Dendritic cell treated with granulocyte-macrophage colony-stimulating factor and Interleukin-4, amounts not matched to agents 40 ng/mL and 50 ng/mL, for 4 days (primary cell): Measurements from ENCODE around the gene SLA2.
"Not testable (repeated sequence)": the region's sequence is repeated elsewhere in the genome, so short reads cannot be mapped to it uniquely, and the experiment has no call there.

Experiments
- H3K27ac Mint-ChIP-seq: one replicate; pipeline ENCODE4 v1.8.0; 2022; ENCODE audit warnings: mild to moderate bottlenecking, mixed read lengths
- H3K27me3 Mint-ChIP-seq: one replicate; pipeline ENCODE4 v1.8.0; 2022; ENCODE audit warnings: mild to moderate bottlenecking, mixed read lengths
- H3K36me3 Mint-ChIP-seq: one replicate; pipeline ENCODE4 v1.8.0; 2022; ENCODE audit warnings: low read depth, mixed read lengths
- H3K4me1 Mint-ChIP-seq: one replicate; pipeline ENCODE4 v1.8.0; 2022; ENCODE audit warnings: low read depth, mixed read lengths
- H3K4me3 Mint-ChIP-seq: one replicate; pipeline ENCODE4 v1.8.0; 2022; ENCODE audit warnings: mild to moderate bottlenecking, moderate library complexity, mixed read lengths
- H3K9me3 Mint-ChIP-seq: one replicate; pipeline ENCODE4 v1.8.0; 2022; ENCODE audit warnings: mixed read lengths
- intact Hi-C: fragments of 100-400 bp; cut with micrococcal nuclease; formaldehyde crosslinking; loops from one replicate; pipeline ENCODE4 v1.15.0; 2022

Gene SLA2

DNA sequence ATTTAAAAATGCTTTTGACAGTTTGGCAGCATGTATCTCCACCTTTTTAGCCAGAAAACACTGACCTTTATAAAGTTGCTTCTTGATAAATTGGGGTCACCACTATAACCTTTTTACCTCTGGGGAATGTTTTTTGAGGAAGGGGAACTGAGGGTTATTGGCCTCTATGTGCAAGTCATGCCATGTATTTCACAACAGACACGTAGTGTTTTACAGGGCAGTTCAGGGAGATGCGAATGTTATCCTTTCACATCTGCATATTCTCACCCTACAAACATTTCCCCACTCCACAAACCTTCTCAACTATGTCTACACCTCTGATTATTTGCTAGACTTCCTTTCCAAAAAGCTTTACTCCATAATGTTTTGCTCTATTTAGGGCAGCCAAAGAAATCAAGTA lies 17.0 kb upstream of the SLA2 start:
- Mint-ChIP-seq H3K4me1 (peaks cover 16% of the 10 kb centered on the region), H3K36me3 (peaks cover 33% of the 10 kb centered on the region), H3K27ac (no peak overlapping the region), H3K4me3 (no peak overlapping the region), H3K27me3 (no peaks in the 10 kb centered on the region), H3K9me3 (no peaks in the 10 kb centered on the region)
- intact Hi-C loops = no loop called here

DNA sequence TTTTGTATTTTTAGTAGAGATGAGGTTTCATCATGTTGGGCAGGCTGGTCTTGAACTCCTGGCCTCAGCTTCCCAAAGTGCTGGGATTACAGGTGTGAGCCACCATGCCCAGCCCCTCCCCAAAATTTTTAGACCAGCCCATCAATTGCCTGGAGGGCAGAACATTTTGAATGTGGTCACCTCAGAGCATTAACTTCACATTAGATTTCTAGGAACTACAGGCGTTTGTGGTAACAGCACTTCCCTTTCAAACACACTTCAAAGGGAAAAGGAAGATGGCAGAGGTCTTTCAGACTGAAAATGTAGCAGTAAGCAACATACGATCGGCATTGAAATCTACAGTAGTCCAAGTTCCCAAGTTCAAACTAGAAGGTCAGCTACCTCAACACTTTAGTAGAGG lies 12.3 kb upstream of the SLA2 start:
- H3K4me3 Mint-ChIP-seq = no peak overlapping the region
- no peaks in the 10 kb centered on the region for H3K27me3 Mint-ChIP-seq
- H3K4me1 Mint-ChIP-seq = peaks cover 16% of the 10 kb centered on the region
- H3K27ac Mint-ChIP-seq = no peak overlapping the region
- H3K36me3 Mint-ChIP-seq = peaks cover 25% of the 10 kb centered on the region
- H3K9me3 Mint-ChIP-seq = no peaks in the 10 kb centered on the region
- intact Hi-C loops = no loop called here

DNA sequence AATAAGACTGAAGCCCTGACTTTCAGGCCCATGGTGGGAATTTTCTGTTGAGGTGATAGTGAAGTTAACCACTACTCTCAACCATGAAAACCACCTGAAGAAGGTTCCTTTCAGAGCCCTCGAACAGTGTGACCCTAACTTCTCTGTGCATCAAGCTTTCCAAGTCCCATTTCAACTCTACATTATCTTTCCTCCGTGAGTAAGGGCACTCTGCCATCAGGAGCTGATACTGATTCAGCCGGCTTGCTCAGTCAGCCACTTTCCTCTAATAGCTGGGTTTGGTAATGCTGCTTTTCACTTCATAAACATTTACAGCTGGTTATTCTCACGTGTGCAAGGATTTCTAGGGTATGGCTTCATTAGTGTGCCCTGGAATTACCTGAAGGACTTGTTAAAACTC lies 10.7 kb upstream of the SLA2 start:
- Mint-ChIP-seq H3K4me1 (peaks cover 7% of the 10 kb centered on the region), H3K36me3 (peaks cover 35% of the 10 kb centered on the region), H3K9me3 (no peaks in the 10 kb centered on the region), H3K4me3 (no peak overlapping the region), H3K27me3 (no peaks in the 10 kb centered on the region), H3K27ac (no peak overlapping the region)
- intact Hi-C loops = no loop called here

DNA sequence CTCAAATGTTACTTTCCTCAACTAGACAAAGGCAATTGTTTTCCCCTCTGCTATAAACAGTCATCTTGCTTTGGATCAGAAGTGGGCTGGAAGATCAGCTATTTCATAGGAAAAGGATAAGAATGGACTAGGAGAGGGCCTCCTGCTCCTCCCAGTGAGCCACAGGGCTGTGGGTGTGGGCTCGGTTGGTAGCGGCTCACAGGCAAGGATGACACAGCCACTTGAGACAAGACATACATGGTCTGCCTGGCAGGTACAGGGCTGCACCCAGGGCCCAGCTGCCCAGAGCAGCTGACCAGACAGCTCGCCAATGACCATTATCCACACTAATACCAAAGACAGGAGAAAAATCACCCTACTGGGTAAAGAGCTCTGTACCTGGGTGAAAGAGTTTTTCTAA lies 9.0 kb upstream of the SLA2 start:
- intact Hi-C loops = no loop called here
- Mint-ChIP-seq H3K36me3 (peaks cover 40% of the 10 kb centered on the region), H3K27ac (no peak overlapping the region), H3K9me3 (no peaks in the 10 kb centered on the region), H3K4me1 (peaks cover 7% of the 10 kb centered on the region), H3K4me3 (no peak overlapping the region), H3K27me3 (no peaks in the 10 kb centered on the region)

DNA sequence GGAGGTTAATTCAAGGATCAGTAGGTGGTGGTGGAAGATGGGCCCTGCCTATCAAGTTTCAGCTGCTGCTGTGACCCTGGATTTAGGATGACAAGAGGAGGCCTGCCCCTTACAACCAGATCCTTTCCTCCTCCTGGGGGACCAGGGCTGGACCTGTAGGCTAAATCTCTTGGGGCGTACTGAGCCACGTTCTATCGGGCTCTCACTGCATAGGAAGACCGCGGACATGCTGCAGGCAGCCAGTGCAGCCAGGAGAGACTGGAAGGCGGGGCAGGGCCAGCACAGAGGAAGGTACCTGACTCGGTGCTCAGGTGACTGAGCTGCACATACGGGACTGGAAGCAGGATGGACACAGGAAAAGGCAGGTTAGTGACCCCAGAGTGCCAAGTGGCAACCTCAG lies 8.5 kb upstream of the SLA2 start:
- Mint-ChIP-seq H3K27ac (no peak overlapping the region), H3K4me3 (no peak overlapping the region), H3K9me3 (no peaks in the 10 kb centered on the region), H3K4me1 (peaks cover 7% of the 10 kb centered on the region), H3K27me3 (no peaks in the 10 kb centered on the region), H3K36me3 (peaks cover 37% of the 10 kb centered on the region)
- intact Hi-C loops = no loop called here

DNA sequence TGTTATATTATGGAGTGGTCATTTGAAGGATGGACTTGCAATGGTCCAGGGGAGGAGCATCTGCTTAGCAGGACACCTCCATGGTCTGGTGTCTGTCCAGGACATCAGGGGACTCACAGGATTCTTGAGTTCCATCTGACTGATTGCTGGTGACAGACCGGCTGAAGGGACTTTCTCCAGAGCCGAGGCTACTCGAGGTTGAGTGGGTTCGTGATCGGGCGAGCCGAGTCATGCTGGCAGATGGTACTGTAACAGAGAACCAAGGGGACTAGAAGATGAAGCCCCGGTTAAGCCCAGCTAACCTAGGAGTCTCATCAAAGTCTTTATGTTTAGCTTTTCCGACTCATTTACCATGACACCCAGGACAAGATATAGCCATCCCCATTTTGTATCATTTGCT lies 7.5 kb upstream of the SLA2 start:
- H3K9me3 Mint-ChIP-seq = no peaks in the 10 kb centered on the region
- intact Hi-C loops = no loop called here
- peaks cover 37% of the 10 kb centered on the region for H3K36me3 Mint-ChIP-seq
- no peak overlapping the region for H3K27ac Mint-ChIP-seq
- no peaks in the 10 kb centered on the region for H3K27me3 Mint-ChIP-seq
- no peak overlapping the region for H3K4me3 Mint-ChIP-seq
- peaks cover 5% of the 10 kb centered on the region for H3K4me1 Mint-ChIP-seq

DNA sequence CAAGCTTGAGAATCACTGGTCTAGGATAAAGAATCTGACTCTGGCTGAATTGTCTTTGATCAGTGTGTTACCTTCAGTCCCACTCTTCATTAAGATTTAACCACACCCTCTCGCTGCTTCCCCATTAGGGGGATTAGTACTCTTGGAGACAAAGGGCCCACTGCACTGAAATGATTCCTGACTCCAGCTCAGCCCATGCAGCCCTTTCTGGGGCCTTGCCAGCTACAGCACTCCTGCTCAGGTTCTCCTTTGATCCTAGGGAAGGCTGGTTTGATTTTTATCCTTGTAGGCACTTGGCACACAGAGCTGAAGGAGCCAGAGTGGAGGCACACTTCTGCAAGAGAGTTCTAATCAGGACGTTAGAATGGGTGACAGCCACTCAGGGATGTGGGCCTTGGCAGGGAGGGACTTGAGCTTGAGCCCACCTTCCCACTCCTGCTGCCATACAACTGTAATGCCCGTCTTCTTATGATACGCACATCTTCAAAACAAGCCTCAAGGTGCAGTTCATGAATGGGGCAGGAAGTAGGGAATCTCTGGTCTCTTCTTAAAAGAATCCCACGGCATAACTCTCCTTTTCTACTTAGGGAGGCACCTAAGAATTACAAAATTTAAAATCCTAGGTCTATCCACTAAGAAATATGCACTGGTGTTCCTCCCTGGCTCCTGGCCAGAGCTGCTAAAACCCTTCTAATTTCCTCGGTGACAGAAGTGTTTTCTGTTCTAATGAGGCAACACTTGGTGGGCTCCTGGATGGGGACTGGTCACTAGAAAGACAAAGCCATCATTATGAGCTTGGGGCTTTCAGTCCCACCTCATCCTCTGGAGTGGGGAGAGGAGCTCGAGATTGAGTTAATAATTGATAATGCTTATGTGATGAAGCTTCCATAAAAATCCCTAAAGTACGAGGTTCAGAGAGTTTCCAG lies 1.5 kb upstream of the SLA2 start:
- Mint-ChIP-seq H3K4me3 (no peak overlapping the region), H3K27ac (peak overlapping the region; percentile 11), H3K36me3 (peaks cover 12% of the 10 kb centered on the region), H3K9me3 (no peaks in the 10 kb centered on the region), H3K27me3 (no peaks in the 10 kb centered on the region), H3K4me1 (peaks cover 7% of the 10 kb centered on the region)
- intact Hi-C loops = no loop called here

DNA sequence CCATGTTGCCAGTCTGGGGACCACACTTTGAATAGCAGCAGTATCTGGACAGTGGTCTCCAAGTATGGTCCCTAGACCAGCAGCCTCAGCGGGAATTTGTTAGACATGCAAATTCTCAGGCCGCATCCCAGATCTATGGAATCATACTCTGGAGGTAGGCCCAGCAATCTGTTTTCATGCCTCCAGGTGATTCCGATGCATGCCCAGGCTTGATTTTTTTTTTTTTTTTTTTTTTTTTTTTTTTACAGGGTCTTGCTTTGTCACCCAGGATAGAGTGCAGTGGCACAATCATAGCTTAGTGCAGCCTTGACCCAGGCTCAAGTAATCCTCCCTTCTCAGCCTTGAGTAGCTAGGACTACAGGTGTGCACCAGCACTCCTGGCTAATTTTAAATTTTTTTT lies 682 bp upstream of the SLA2 start:
- intact Hi-C loops = no loop called here
- no peak overlapping the region for H3K4me3 Mint-ChIP-seq
- H3K9me3 Mint-ChIP-seq = no peaks in the 10 kb centered on the region
- H3K36me3 Mint-ChIP-seq = peaks cover 8% of the 10 kb centered on the region
- H3K27ac Mint-ChIP-seq = peak overlapping the region; percentile 11
- peaks cover 12% of the 10 kb centered on the region for H3K4me1 Mint-ChIP-seq
- H3K27me3 Mint-ChIP-seq = no peaks in the 10 kb centered on the region

DNA sequence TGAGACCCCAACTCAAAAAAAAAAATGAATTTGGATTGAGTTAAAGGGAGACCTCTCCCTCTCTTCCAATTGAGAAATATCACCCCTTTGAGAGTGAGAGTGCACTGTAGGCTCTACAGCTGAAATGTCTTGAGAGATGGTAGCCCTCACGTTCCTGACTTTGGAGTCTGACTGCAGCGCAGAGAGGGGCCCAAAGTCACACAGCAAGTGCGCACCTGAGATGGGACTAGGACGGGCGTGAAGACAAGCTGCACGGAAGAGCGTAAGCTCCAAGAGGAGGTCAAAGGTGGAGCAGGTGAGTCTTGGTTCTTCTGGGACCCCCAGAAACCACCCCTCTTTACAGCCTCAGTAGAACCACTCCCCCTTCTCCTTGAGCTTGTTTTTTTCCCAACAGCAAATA lies 643 bp downstream of the SLA2 start:
- Mint-ChIP-seq H3K4me3 (no peak overlapping the region), H3K27ac (no peak overlapping the region), H3K4me1 (peaks cover 12% of the 10 kb centered on the region), H3K27me3 (no peaks in the 10 kb centered on the region), H3K36me3 (no peaks in the 10 kb centered on the region), H3K9me3 (no peaks in the 10 kb centered on the region)
- intact Hi-C loops = no loop called here

DNA sequence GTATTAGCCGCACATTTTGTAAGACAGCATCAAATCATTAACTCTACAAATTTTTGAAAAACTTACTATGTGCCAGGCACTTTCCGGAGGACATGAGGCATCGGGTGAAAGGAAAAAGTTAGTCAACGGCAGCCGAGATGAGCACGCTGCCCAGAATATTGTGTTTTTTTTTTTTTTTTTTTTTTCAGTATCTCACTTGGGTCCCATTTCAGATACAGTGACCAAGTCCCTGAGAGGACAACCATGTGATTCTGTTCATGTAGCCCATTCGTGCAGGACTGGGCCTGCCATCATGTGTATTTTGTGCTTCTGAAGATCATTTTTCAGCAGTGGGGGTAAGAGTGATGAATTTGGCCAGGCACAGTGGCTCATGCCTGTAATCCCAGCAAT lies 1.3 kb downstream of the SLA2 start:
- intact Hi-C loops = no loop called here
- peaks cover 12% of the 10 kb centered on the region for H3K4me1 Mint-ChIP-seq
- no peak overlapping the region for H3K4me3 Mint-ChIP-seq
- no peak overlapping the region for H3K27ac Mint-ChIP-seq
- H3K36me3 Mint-ChIP-seq = no peaks in the 10 kb centered on the region
- no peaks in the 10 kb centered on the region for H3K9me3 Mint-ChIP-seq
- H3K27me3 Mint-ChIP-seq = no peaks in the 10 kb centered on the region

DNA sequence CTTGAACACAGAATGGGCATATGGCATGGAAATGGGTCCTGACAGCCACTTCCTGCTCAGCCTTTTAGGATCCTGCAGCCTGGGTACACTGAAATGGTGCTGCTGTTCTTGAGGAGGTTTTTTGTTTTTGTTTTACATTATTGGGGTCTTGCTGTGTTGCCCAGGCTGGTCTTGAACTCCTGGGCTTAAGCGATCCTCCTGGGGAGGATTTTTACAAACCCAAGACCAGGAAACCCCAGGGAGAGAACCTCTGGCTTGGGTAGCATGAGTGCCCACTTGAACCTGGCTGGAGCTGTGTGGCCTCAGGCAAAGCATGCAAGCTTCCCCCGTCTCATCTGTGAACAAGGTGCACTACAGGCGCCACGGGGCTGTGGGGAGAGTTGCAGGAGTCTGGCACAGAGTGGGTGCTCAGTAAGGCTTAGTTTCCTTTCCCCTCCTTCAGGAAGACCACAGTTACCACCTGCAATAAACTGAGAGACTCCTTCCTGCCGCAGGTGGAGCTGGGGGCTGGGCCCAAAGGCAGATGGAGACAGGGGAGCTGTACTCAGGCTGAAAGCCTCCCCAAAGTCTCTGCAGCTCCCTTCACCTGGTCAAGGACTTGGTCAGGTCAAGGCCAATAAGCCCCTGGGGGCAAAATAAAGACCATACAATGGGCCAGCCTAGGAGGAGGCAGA lies 1.8 kb downstream of the SLA2 start:
- no peak overlapping the region for H3K4me3 Mint-ChIP-seq
- H3K36me3 Mint-ChIP-seq = no peaks in the 10 kb centered on the region
- peaks cover 12% of the 10 kb centered on the region for H3K4me1 Mint-ChIP-seq
- no peaks in the 10 kb centered on the region for H3K9me3 Mint-ChIP-seq
- no peaks in the 10 kb centered on the region for H3K27me3 Mint-ChIP-seq
- intact Hi-C loops = no loop called here
- no peak overlapping the region for H3K27ac Mint-ChIP-seq

DNA sequence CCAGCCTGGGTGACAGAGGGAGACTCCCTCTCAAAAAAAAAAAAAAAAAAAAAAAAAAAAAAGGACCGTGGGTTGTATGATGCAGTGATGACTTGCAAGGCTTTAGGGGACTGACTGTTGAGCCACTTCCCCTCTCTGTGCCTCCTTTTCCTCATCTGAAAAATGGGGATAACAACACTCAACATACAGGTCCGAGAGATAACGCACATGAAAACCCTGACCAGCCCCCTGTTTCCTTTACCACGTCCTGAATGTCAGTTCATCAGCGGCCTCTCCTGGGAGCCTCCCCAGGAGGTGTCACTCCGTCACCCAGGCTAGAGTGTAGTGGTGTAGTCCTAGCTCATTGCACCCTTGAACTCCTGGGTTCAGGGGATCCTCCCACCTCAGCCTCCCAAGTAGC lies 3.9 kb downstream of the SLA2 start:
- intact Hi-C loops = no loop called here

DNA sequence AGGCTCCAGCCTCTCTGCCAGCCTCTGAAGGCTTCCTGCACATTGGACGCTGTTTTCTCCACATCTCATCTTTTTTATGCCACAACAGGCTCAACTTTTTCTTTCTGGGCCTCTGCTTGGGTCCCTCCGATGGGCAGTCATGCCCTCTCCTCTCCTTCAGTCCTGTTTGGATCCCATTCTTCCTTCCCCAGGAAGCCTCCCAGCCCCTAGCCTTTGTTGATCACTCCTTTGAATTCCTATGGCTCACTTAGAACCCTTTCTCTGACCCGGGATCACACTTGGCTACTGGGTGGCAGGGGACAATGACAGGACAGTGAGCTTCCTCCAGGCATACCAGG lies 4.5 kb downstream of the SLA2 start:
- intact Hi-C loops = no loop called here
- H3K36me3 Mint-ChIP-seq = no peaks in the 10 kb centered on the region
- H3K27me3 Mint-ChIP-seq = no peaks in the 10 kb centered on the region
- peaks cover 12% of the 10 kb centered on the region for H3K4me1 Mint-ChIP-seq
- H3K4me3 Mint-ChIP-seq = no peak overlapping the region
- no peaks in the 10 kb centered on the region for H3K9me3 Mint-ChIP-seq
- no peak overlapping the region for H3K27ac Mint-ChIP-seq

More for the DNA sequence above, 3.9 kb downstream of the SLA2 start:
- Mint-ChIP-seq H3K27ac (no peak overlapping the region), H3K36me3 (no peaks in the 10 kb centered on the region), H3K27me3 (no peaks in the 10 kb centered on the region), H3K4me3 (no peak overlapping the region), H3K4me1 (peaks cover 12% of the 10 kb centered on the region), H3K9me3 (no peaks in the 10 kb centered on the region)

DNA sequence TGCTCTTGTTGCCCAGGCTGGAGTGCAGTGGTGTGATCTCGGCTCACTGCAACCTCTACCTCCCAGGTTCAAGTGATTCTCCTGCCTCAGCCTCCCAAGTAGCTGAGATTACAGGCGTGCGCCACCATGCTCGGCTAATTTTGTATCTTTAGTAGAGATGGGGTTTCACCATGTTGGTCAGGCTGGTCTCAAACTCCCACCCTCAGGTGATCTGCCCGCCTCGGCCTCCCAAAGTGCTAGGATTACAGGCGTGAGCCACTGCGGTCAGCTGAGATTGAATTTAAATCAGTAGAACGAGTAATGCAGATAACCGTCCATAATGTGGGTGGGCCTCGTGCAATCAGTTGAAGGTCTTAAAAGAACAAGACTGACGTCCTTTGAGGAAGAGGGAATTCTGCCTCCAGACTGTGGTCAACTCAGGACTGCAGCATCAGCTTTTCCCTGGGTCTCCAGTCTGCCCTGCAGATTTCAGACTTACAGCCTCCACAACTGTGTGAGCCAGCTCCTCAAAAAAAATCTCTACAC lies 7.1 kb downstream of the SLA2 start:
- H3K4me1 Mint-ChIP-seq, H3K9me3 Mint-ChIP-seq, H3K27ac Mint-ChIP-seq, H3K27me3 Mint-ChIP-seq, H3K36me3 Mint-ChIP-seq, intact Hi-C loops, H3K4me3 Mint-ChIP-seq: not testable (repeated sequence)
